Calu3 (cell line): ENCODE results near the gene MYOM1. TPM values are rescaled to one million over a fixed set of nuclear protein-coding genes. Genes with fewer than 3 reads are reported as not detected.

Experiments used
- BruUV-seq: library from RNA; stranded (reverse); fragments of 400-500 nt; replicated peaks from 2 replicates; lab custom pipeline; 2021; lab: Mats Ljungman, UMichigan
- CTCF ChIA-PET: fragments of 300-600 bp; sonication (Branson Sonifier 250); formaldehyde crosslinking; loops from one replicate; lab custom pipeline; 2022; ENCODE audit warnings: antibody characterized with exemption; lab: Charles Lee
- DNase-seq: peaks from one replicate; pipeline ENCODE4 v3.0.0; 2022
- H3K27ac Mint-ChIP-seq: one replicate; pipeline ENCODE4 v1.8.0; 2022; ENCODE audit warnings: mixed read lengths; ENCODE audit not compliant: unreplicated experiment
- H3K27me3 Mint-ChIP-seq: one replicate; pipeline ENCODE4 v1.8.0; 2022; ENCODE audit warnings: mixed read lengths; ENCODE audit not compliant: unreplicated experiment
- H3K36me3 Mint-ChIP-seq: one replicate; pipeline ENCODE4 v1.8.0; 2022; ENCODE audit warnings: mild to moderate bottlenecking, moderate library complexity, mixed read lengths; ENCODE audit not compliant: insufficient read depth, unreplicated experiment
- H3K4me1 Mint-ChIP-seq: one replicate; pipeline ENCODE4 v1.8.0; 2022; ENCODE audit warnings: mild to moderate bottlenecking, low read depth, mixed read lengths; ENCODE audit not compliant: unreplicated experiment
- H3K4me3 Mint-ChIP-seq: one replicate; pipeline ENCODE4 v1.8.0; 2022; ENCODE audit warnings: mild to moderate bottlenecking, low read depth, moderate library complexity, mixed read lengths; ENCODE audit not compliant: unreplicated experiment
- H3K9me3 Mint-ChIP-seq: one replicate; pipeline ENCODE4 v1.8.0; 2022; ENCODE audit warnings: low read depth, mixed read lengths; ENCODE audit not compliant: unreplicated experiment
- intact Hi-C: fragments of 100-400 bp; cut with micrococcal nuclease; formaldehyde crosslinking; loops from one replicate; pipeline ENCODE4 v1.10.0; 2022; ENCODE audit not compliant: unreplicated experiment
- total RNA-seq: library from RNA; stranded (reverse); gene quantifications from 2 replicates; pipeline ENCODE4 v1.2.3, GENCODE V29; 2022
- TF ChIP-seq, protein P1 (sequence below): fragments of 200-600 bp; IDR thresholded peaks from one replicate; pipeline ENCODE4 v1.8.0; 2022; ENCODE audit warnings: antibody characterized with exemption; ENCODE audit not compliant: unreplicated experiment

The MYOM1 gene
- total RNA-seq, 1 experiment from 2014 or later: 16.5 TPM

DNA sequence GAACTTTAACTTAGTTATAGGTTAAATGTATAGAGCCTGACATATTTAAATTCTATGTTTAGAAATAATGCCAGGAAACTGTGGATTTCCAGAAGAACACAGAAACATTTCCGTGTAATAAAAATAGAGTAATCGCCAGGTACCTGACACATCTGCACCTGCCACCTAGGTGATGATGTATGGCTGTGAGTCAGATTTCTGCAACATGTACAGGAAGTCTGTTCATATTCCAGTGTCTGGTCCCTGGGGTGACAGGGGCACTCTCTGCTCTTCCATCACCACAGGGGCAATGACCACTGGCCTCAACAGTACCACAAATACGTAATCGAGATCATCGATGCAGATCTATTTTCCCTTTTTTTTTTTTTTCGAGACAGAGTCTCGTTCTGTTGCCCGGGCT lies 105.7 kb downstream of the MYOM1 start:
- no TSS peak for BruUV-seq
- H3K27ac Mint-ChIP-seq: no peak overlapping the region
- H3K4me1 Mint-ChIP-seq: peaks cover 3% of the 10 kb centered on the region
- H3K36me3 Mint-ChIP-seq: peaks cover 4% of the 10 kb centered on the region
- H3K9me3 Mint-ChIP-seq: no peaks in the 10 kb centered on the region
- TF ChIP-seq, protein P1, sequence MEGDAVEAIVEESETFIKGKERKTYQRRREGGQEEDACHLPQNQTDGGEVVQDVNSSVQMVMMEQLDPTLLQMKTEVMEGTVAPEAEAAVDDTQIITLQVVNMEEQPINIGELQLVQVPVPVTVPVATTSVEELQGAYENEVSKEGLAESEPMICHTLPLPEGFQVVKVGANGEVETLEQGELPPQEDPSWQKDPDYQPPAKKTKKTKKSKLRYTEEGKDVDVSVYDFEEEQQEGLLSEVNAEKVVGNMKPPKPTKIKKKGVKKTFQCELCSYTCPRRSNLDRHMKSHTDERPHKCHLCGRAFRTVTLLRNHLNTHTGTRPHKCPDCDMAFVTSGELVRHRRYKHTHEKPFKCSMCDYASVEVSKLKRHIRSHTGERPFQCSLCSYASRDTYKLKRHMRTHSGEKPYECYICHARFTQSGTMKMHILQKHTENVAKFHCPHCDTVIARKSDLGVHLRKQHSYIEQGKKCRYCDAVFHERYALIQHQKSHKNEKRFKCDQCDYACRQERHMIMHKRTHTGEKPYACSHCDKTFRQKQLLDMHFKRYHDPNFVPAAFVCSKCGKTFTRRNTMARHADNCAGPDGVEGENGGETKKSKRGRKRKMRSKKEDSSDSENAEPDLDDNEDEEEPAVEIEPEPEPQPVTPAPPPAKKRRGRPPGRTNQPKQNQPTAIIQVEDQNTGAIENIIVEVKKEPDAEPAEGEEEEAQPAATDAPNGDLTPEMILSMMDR: no peak
- intact Hi-C loops: no loop called here
- no peak overlapping the region for H3K4me3 Mint-ChIP-seq
- no peaks in the 10 kb centered on the region for H3K27me3 Mint-ChIP-seq
- CTCF ChIA-PET: no interaction called here
- DNase-seq: no peak

GRCh38 chr18:3111523-3112240 lies 108.1 kb downstream of the MYOM1 start:
- TF ChIP-seq, protein P1: no peak
- Mint-ChIP-seq H3K27ac (no peak overlapping the region), H3K4me1 (peaks cover 6% of the 10 kb centered on the region), H3K4me3 (no peak overlapping the region), H3K9me3 (no peaks in the 10 kb centered on the region), H3K27me3 (no peaks in the 10 kb centered on the region), H3K36me3 (peaks cover 4% of the 10 kb centered on the region)
- DNase-seq: no peak
- BruUV-seq: no TSS peak
- intact Hi-C loops: no loop called here
- CTCF ChIA-PET: no interaction called here

DNA sequence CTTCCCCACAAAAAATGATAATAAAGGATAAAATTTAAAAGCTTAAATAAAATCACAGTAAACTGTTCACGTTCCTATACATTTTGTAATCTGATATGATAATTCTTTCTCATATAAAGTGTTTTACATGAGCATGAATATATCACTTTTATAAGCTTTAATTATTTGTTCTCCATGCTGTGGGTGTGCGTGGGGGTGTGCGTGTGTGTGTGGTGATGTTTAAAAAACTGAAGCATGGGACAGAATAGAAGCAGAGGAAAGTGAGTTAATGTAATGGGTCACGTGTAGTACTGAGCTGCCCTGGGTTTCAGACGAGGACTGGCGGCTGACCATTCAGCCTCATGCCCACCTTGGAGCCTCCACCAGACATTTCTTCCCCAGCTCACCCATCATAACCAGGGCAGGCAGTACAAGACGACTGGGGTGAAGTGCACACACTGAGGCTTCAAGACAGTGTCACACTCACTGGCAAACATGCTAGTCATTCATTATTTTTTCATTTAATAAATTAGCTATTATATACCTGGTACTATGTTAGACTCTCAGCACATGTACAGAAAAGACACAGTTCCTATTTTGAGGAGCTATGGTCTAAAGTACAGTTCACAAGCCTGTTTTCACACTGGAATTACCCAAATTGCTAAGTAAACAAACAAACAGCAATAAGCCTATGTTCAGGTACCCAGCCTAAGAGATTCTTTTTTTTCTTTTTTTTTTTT lies 109.6 kb downstream of the MYOM1 start:
- TF ChIP-seq, protein P1: no peak
- Mint-ChIP-seq H3K4me1 (peaks cover 8% of the 10 kb centered on the region), H3K4me3 (no peak overlapping the region), H3K36me3 (no peaks in the 10 kb centered on the region), H3K9me3 (no peaks in the 10 kb centered on the region), H3K27ac (no peak overlapping the region), H3K27me3 (no peaks in the 10 kb centered on the region)
- BruUV-seq: no TSS peak
- CTCF ChIA-PET: no interaction called here
- intact Hi-C loops: no loop called here
- DNase-seq: no peak

GRCh38 chr18:3107740-3108151 lies 112.0 kb downstream of the MYOM1 start:
- intact Hi-C loops: no loop called here
- Mint-ChIP-seq H3K9me3 (no peaks in the 10 kb centered on the region), H3K27ac (no peak overlapping the region), H3K4me3 (no peak overlapping the region), H3K36me3 (no peaks in the 10 kb centered on the region), H3K4me1 (peaks cover 25% of the 10 kb centered on the region), H3K27me3 (no peaks in the 10 kb centered on the region)
- CTCF ChIA-PET: no interaction called here
- DNase-seq: no peak
- no TSS peak for BruUV-seq
- TF ChIP-seq, protein P1: no peak
